K562 (cell line): ENCODE measurements around the gene NUP133. TPM values are rescaled to one million over a fixed set of nuclear protein-coding genes. Genes with fewer than 3 reads are reported as not detected.

Experiments used
- ATAC-seq: fragments of 200-7000 bp; cut with Tn5 transposase; 3 replicates; pipeline ENCODE4 v1.9.1; 2020; ENCODE audit warnings: moderate library complexity
- BruUV-seq: library from RNA; stranded (reverse); fragments of 400-500 nt; replicated peaks from 2 replicates; lab custom pipeline; 2021; lab: Mats Ljungman, UMichigan
- CTCF ChIA-PET: fragments of 300-600 bp; formaldehyde crosslinking; extraction: SDS; loops from one replicate; lab custom pipeline; 2021; ENCODE audit warnings: low intra/inter-chr PET ratio; lab: Yijun Ruan, JAX
- POLR2A ChIA-PET: fragments of 300-600, 350-650 bp; sonication (Branson Sonifier 250); formaldehyde crosslinking; extraction: SDS; loops from one replicate; lab custom pipeline; 2021; ENCODE audit warnings: antibody characterized with exemption, inconsistent platforms; lab: Yijun Ruan, JAX
- DNase-seq, 4 experiments: peaks; one replicate each; pipeline versions ENCODE4 v3.0.0 to v3.0.0-alpha.2; 2011 to 2018; ENCODE audit warnings: low spot score in 3 of 4, mixed read lengths in 3 of 4; ENCODE audit errors: extremely low read depth in 1 of 4
- FAIRE-seq: peaks from 2 replicates; lab custom pipeline; 2011; peaks lifted over from hg19 to GRCh38; lab: Jason Lieb, UNC
- H2AFZ ChIP-seq: 2 replicates; pipeline ENCODE4 v1.6.0; 2011; ENCODE audit warnings: low read depth, low read length, control low read depth, inconsistent platforms
- H3K27ac ChIP-seq: fragments of 200-600 bp; 3 replicates; pipeline ENCODE4 v1.8.0; 2011; ENCODE audit warnings: low read depth, mild to moderate bottlenecking, control low read depth, inconsistent platforms, low read length, moderate library complexity, mixed read lengths; ENCODE audit errors: extremely low read depth
- H3K27me3 ChIP-seq, 2 experiments: fragments of 300-600 bp in 1 of 2; 2 replicates in 1 of 2; 3 replicates in 1 of 2; pipeline versions ENCODE4 v1.6.0 to v1.8.0; 2011; ENCODE audit warnings: inconsistent platforms in 2 of 2, low read length in 2 of 2, mild to moderate bottlenecking in 1 of 2, mixed read lengths in 1 of 2, moderate library complexity in 1 of 2; ENCODE audit not compliant: control insufficient read depth in 2 of 2, insufficient read depth in 2 of 2
- H3K36me3 ChIP-seq: fragments of 300-600 bp; 3 replicates; pipeline ENCODE4 v1.8.0; 2011; ENCODE audit warnings: mild to moderate bottlenecking, low read length, inconsistent platforms; ENCODE audit not compliant: control insufficient read depth, insufficient read depth
- H3K4me1 ChIP-seq, 2 experiments: fragments of 200-600 bp in 1 of 2; replicated peaks in 1 of 2; 2 replicates in 1 of 2; 3 replicates in 1 of 2; pipeline versions ENCODE4 v1.5.1 to v1.8.0; 2011; ENCODE audit warnings: inconsistent platforms in 2 of 2, low read length in 2 of 2, mild to moderate bottlenecking in 1 of 2, mixed read lengths in 1 of 2, moderate library complexity in 1 of 2; ENCODE audit not compliant: control insufficient read depth in 2 of 2, insufficient read depth in 2 of 2
- H3K4me2 ChIP-seq: 2 replicates; pipeline ENCODE4 v1.6.1; 2011; ENCODE audit warnings: low read length, control low read depth, inconsistent platforms, mixed read lengths; ENCODE audit not compliant: insufficient read depth
- H3K4me3 ChIP-seq: fragments of 200-600 bp; sonication (generic), shearing (Covaris generic); 2 replicates; pipeline ENCODE4 v1.5.1; 2016; ENCODE audit warnings: control low read depth, inconsistent platforms
- H3K79me2 ChIP-seq: fragments of 200-600 bp; 3 replicates; pipeline ENCODE4 v1.8.0; 2011; ENCODE audit warnings: low read length, inconsistent platforms; ENCODE audit not compliant: control insufficient read depth, insufficient read depth
- H3K9ac ChIP-seq, 2 experiments: 2 replicates each; pipeline versions ENCODE4 v1.6.0 to v1.6.1; 2011; ENCODE audit warnings: low read depth in 2 of 2, low read length in 2 of 2, control low read depth in 1 of 2, inconsistent platforms in 1 of 2, mild to moderate bottlenecking in 1 of 2, mixed read lengths in 1 of 2; ENCODE audit not compliant: insufficient read depth in 1 of 2
- H3K9me1 ChIP-seq: one replicate; pipeline ENCODE4 v1.6.0; 2011; ENCODE audit warnings: inconsistent platforms, mild to moderate bottlenecking, low read length, moderate library complexity; ENCODE audit not compliant: control insufficient read depth, insufficient read depth
- H3K9me3 ChIP-seq: replicated peaks from 2 replicates; pipeline ENCODE4 v1.5.1; 2011; ENCODE audit warnings: low read depth, low read length, inconsistent platforms; ENCODE audit not compliant: control insufficient read depth, insufficient read depth
- H4K20me1 ChIP-seq: replicated peaks from 2 replicates; pipeline ENCODE4 v1.6.1; 2011; ENCODE audit warnings: low read length, inconsistent platforms, mixed read lengths; ENCODE audit not compliant: control insufficient read depth, insufficient read depth
- ASH1L ChIP-seq: fragments of 450-650 bp; IDR thresholded peaks from 2 replicates; pipeline ENCODE4 v1.6.1; 2018; ENCODE audit warnings: borderline replicate concordance, mild to moderate bottlenecking, low read depth; ENCODE audit not compliant: partially characterized antibody
- CHD2 ChIP-seq: IDR thresholded peaks from 2 replicates; pipeline ENCODE4 v1.6.1; 2011; ENCODE audit warnings: low read depth, low read length
- CREM ChIP-seq: IDR thresholded peaks from 2 replicates; pipeline ENCODE4 v1.6.1; 2014; ENCODE audit warnings: antibody characterized with exemption, low read depth
- E2F3 ChIP-seq: fragments of 250-450 bp; sonication (Bioruptor Pico); IDR thresholded peaks from 2 replicates; pipeline ENCODE4 v1.4.0; 2020; ENCODE audit warnings: mild to moderate bottlenecking
- ESRRA ChIP-seq: fragments of 450-650 bp; IDR thresholded peaks from 2 replicates; pipeline ENCODE4 v1.6.1; 2014; ENCODE audit warnings: low read depth, mild to moderate bottlenecking, moderate library complexity, borderline replicate concordance
- L3MBTL2 ChIP-seq: fragments of 450-650 bp; IDR thresholded peaks from 2 replicates; pipeline ENCODE4 v1.6.1; 2016; ENCODE audit warnings: mild to moderate bottlenecking, moderate library complexity
- MAFG ChIP-seq: fragments of 450-650 bp; conservative IDR thresholded peaks from 2 replicates; pipeline ENCODE4 v1.6.1; 2016; ENCODE audit warnings: missing genetic modification characterization, missing compliant biosample characterization
- MTA3 ChIP-seq: fragments of 450-650 bp; formaldehyde crosslinking; IDR thresholded peaks from 2 replicates; pipeline ENCODE4 v1.6.1; 2017; ENCODE audit warnings: mild to moderate bottlenecking, borderline replicate concordance
- SNRNP70 ChIP-seq: fragments of 200-400 bp; formaldehyde crosslinking; optimal IDR thresholded peaks from 2 replicates; pipeline ENCODE3; 2017; ENCODE audit warnings: low read depth, low read length
- WGBS: fragments of 100-300 bp; shearing (Covaris generic); methylation state at CpG from one replicate; pipeline ENCODE4 v1.1.6; 2016; ENCODE audit warnings: low coverage, mixed read lengths; ENCODE audit not compliant: insufficient coverage; ENCODE audit errors: missing lambda C conversion rate; 5-methylcytosine and 5-hydroxymethylcytosine counted together
- in situ Hi-C: fragments of 300-500 bp; cut with MboI; formaldehyde crosslinking; loops from 4 replicates; pipeline ENCODE4 v1.15.0; 2018; ENCODE audit warnings: inconsistent platforms, mixed read lengths
- intact Hi-C: fragments of 100-400 bp; cut with micrococcal nuclease; formaldehyde crosslinking; loops from 2 replicates; pipeline ENCODE4 v1.14.2; 2022
- polyA plus RNA-seq, 8 experiments: library from polyadenylated mRNA; depleted of rRNA in 4 of 8; stranded (reverse) in 5 of 8; unstranded in 3 of 8; fragments of >200 nt; fragmentation: Nextera tagmentation in 2 of 8; fragmentation: Illumina TruSeq in 1 of 8; extraction: Ambion mirVana in 2 of 8; extraction: Trizol in 1 of 8; gene quantifications; 2 replicates each; pipeline versions ENCODE4 v1.2.1 to v1.2.3, GENCODE V29; 2011 to 2014; ENCODE audit warnings: inconsistent platforms in 1 of 8, missing spikeins in 1 of 8
- small RNA-seq: library from RNA; depleted of rRNA; stranded (forward); fragments of <200 nt; gene quantifications from one replicate; pipeline ENCODE3, GENCODE V24; 2014
- total RNA-seq, 7 experiments: library from RNA; depleted of rRNA in 6 of 7; stranded (reverse); fragments of >200 nt in 6 of 7; fragmentation: Illumina TruSeq in 2 of 7; extraction: Trizol in 2 of 7; gene quantifications; 2 replicates each; pipeline versions ENCODE4 v1.2.1 to v1.2.3, GENCODE V29; 2011 to 2021; ENCODE audit warnings: low replicate concordance in 1 of 7
- TF ChIP-seq, protein P1 (sequence below): fragments of 250-450 bp; sonication (Bioruptor Pico); IDR thresholded peaks from 2 replicates; pipeline ENCODE4 v1.8.0; 2021; ENCODE audit warnings: borderline replicate concordance, mild to moderate bottlenecking, moderate library complexity; ENCODE audit not compliant: poor library complexity, severe bottlenecking
- TF ChIP-seq, protein P2 (sequence below): fragments of 250-450 bp; sonication (Bioruptor Pico); IDR thresholded peaks from 2 replicates; pipeline ENCODE4 v1.8.0; 2022; ENCODE audit warnings: inconsistent platforms
- TF ChIP-seq, protein P3 (sequence below): fragments of 200-800 bp; sonication (Bioruptor generic); IDR thresholded peaks from 2 replicates; pipeline ENCODE4 v1.6.1; 2017; ENCODE audit warnings: missing genetic modification characterization, missing compliant biosample characterization

The NUP133 gene
- total and polyA plus RNA-seq, 9 of the 15 experiments (the other 6 are each of a cell fraction or from before 2014, with no cell fraction given), result 21.7 to 85.1 (median 61.3) TPM

DNA sequence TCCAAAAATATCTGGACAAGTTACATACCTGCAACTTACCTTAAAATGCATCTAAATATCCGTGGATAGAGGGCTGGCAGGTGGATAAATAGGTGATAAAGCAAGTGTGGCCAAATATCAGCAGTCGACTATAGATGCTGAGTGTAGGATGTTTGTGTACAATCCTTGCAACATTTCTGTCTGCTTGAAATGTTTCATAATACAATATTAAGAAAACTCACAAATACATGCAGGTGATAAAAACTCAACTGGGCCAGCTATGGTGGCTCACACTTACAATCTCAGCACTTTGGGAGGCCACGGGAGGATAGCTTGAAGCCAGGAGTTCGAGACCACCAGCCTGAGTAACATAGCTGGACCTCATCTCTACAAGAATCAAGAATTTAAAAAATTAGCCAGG is 115.2 kb downstream of the NUP133 start:
- TF ChIP-seq CHD2 (no peak), SNRNP70 (no peak), ESRRA (no peak), MTA3 (no peak), L3MBTL2 (no peak), ASH1L (no peak), CREM (no peak), MAFG (tag) (no peak), E2F3 (CRISPR knock-in tag) (no peak)
- TF ChIP-seq, protein P1, sequence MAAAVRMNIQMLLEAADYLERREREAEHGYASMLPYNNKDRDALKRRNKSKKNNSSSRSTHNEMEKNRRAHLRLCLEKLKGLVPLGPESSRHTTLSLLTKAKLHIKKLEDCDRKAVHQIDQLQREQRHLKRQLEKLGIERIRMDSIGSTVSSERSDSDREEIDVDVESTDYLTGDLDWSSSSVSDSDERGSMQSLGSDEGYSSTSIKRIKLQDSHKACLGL, result no peak
- TF ChIP-seq, protein P2, sequence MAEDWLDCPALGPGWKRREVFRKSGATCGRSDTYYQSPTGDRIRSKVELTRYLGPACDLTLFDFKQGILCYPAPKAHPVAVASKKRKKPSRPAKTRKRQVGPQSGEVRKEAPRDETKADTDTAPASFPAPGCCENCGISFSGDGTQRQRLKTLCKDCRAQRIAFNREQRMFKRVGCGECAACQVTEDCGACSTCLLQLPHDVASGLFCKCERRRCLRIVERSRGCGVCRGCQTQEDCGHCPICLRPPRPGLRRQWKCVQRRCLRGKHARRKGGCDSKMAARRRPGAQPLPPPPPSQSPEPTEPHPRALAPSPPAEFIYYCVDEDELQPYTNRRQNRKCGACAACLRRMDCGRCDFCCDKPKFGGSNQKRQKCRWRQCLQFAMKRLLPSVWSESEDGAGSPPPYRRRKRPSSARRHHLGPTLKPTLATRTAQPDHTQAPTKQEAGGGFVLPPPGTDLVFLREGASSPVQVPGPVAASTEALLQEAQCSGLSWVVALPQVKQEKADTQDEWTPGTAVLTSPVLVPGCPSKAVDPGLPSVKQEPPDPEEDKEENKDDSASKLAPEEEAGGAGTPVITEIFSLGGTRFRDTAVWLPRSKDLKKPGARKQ (CRISPR knock-in tag), result no peak
- TF ChIP-seq, protein P3, sequence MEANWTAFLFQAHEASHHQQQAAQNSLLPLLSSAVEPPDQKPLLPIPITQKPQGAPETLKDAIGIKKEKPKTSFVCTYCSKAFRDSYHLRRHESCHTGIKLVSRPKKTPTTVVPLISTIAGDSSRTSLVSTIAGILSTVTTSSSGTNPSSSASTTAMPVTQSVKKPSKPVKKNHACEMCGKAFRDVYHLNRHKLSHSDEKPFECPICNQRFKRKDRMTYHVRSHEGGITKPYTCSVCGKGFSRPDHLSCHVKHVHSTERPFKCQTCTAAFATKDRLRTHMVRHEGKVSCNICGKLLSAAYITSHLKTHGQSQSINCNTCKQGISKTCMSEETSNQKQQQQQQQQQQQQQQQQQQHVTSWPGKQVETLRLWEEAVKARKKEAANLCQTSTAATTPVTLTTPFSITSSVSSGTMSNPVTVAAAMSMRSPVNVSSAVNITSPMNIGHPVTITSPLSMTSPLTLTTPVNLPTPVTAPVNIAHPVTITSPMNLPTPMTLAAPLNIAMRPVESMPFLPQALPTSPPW (CRISPR knock-in tag), result no peak
- intact Hi-C loops, result no loop called here
- no peaks in the 10 kb centered on the region for H3K79me2 ChIP-seq
- under 1% methylated on average over 4 of the region's 4 CpGs for WGBS
- H3K9me1 ChIP-seq, result no peaks in the 10 kb centered on the region
- no peaks in the 10 kb centered on the region; a peak in 1 of 5 replicates for H3K4me1 ChIP-seq
- no TSS peak for BruUV-seq
- ATAC-seq, result no peak
- H3K9me3 ChIP-seq, result no peaks in the 10 kb centered on the region
- POLR2A ChIA-PET, result interaction anchor here (1.0 kb wide), 1 partner anchor 33 kb away, joined by 3 read pairs; no protein-coding TSS in a partner anchor
- H3K4me2 ChIP-seq, result no peak overlapping the region
- H3K9ac ChIP-seq, result no peak overlapping the region
- in situ Hi-C loops, result no loop called here
- no peaks in the 10 kb centered on the region for H3K36me3 ChIP-seq
- peaks cover 49 to 66% of the 10 kb centered on the region in 2 experiments for H3K27me3 ChIP-seq
- H3K4me3 ChIP-seq, result no peak overlapping the region
- no peaks in the 10 kb centered on the region for H4K20me1 ChIP-seq
- FAIRE-seq, result no peak
- DNase-seq, result no peak
- CTCF ChIA-PET, result no interaction called here
- H2AFZ ChIP-seq, result no peak overlapping the region
- no peak overlapping the region for H3K27ac ChIP-seq

Small RNA genes lying within 50 kb of the gene (small RNA-seq; reads per million reads assigned to genes)
- gene RN7SKP276 (not detected), gene RNA5SP78 (0.40 reads per million, percentile 11 among the genes with 10 or more reads in this experiment), gene RNU4-21P (not detected)

Other genes starting within 250 kb of the NUP133 start
- gene RAB4A, start 237.2 kb downstream of the NUP133 start, total RNA-seq (2014; rRNA removed), result 33.4 and 58.5 TPM in 2 replicates
- 23.9 and 28.3 TPM in 2 replicates for gene RAB4A, start 237.2 kb downstream of the NUP133 start, total RNA-seq (2014; rRNA removed; fragmentation: Illumina TruSeq; extraction: Trizol)
- gene RAB4A, start 237.2 kb downstream of the NUP133 start, total RNA-seq (2015; rRNA removed; fragmentation: Illumina TruSeq; extraction: Trizol), result 21.9 and 23.2 TPM in 2 replicates
- 61.0 and 68.3 TPM in 2 replicates for gene RAB4A, start 237.2 kb downstream of the NUP133 start, total RNA-seq (2021)
- gene RAB4A, start 237.2 kb downstream of the NUP133 start, polyA plus RNA-seq (2011; rRNA removed), result 33.8 and 35.1 TPM in 2 replicates
- 20.9 and 26.7 TPM in 2 replicates for gene RAB4A, start 237.2 kb downstream of the NUP133 start, polyA plus RNA-seq (2014; fragmentation: Illumina TruSeq; extraction: Trizol)
- gene RAB4A, start 237.2 kb downstream of the NUP133 start, polyA plus RNA-seq (2014; fragmentation: Nextera tagmentation; extraction: Ambion mirVana), result 1 to 10 TPM; 8.3 to 9.7 TPM
- gene RAB4A, start 237.2 kb downstream of the NUP133 start, polyA plus RNA-seq (2014; rRNA removed), result 36.0 and 55.2 TPM in 2 replicates
- gene CCSAP, start 165.3 kb downstream of the NUP133 start, total RNA-seq (2014; rRNA removed), result 7.8 and 8.2 TPM in 2 replicates
- 13.6 and 14.4 TPM in 2 replicates for gene CCSAP, start 165.3 kb downstream of the NUP133 start, total RNA-seq (2014; rRNA removed; fragmentation: Illumina TruSeq; extraction: Trizol)
- 10.7 and 11.2 TPM in 2 replicates for gene CCSAP, start 165.3 kb downstream of the NUP133 start, total RNA-seq (2015; rRNA removed; fragmentation: Illumina TruSeq; extraction: Trizol)
- gene CCSAP, start 165.3 kb downstream of the NUP133 start, total RNA-seq (2021), result 10.3 and 10.5 TPM in 2 replicates
- 15.9 and 18.4 TPM in 2 replicates for gene CCSAP, start 165.3 kb downstream of the NUP133 start, polyA plus RNA-seq (2011; rRNA removed)
- gene CCSAP, start 165.3 kb downstream of the NUP133 start, polyA plus RNA-seq (2014; fragmentation: Illumina TruSeq; extraction: Trizol), result 6.9 and 9.5 TPM in 2 replicates
- gene CCSAP, start 165.3 kb downstream of the NUP133 start, polyA plus RNA-seq (2014; fragmentation: Nextera tagmentation; extraction: Ambion mirVana), result 1 to 10 TPM; 3.6 to 4.3 TPM
- gene CCSAP, start 165.3 kb downstream of the NUP133 start, polyA plus RNA-seq (2014; rRNA removed), result 6.0 and 8.2 TPM in 2 replicates
- gene ACTA1, start 74.2 kb downstream of the NUP133 start, total RNA-seq (2014; rRNA removed), result 0.36 TPM in 1 of 2 replicates, not detected in the other
- not detected in 2 replicates for gene ACTA1, start 74.2 kb downstream of the NUP133 start, total RNA-seq (2014; rRNA removed; fragmentation: Illumina TruSeq; extraction: Trizol)
- 0.15 TPM in 1 of 2 replicates, not detected in the other for gene ACTA1, start 74.2 kb downstream of the NUP133 start, total RNA-seq (2015; rRNA removed; fragmentation: Illumina TruSeq; extraction: Trizol)
- gene ACTA1, start 74.2 kb downstream of the NUP133 start, total RNA-seq (2021), result not detected in 2 replicates
- 0.07 TPM in 1 of 2 replicates, not detected in the other for gene ACTA1, start 74.2 kb downstream of the NUP133 start, polyA plus RNA-seq (2011; rRNA removed)
- gene ACTA1, start 74.2 kb downstream of the NUP133 start, polyA plus RNA-seq (2014; fragmentation: Illumina TruSeq; extraction: Trizol), result 0.07 TPM in 1 of 2 replicates, not detected in the other
- gene ACTA1, start 74.2 kb downstream of the NUP133 start, polyA plus RNA-seq (2014; fragmentation: Nextera tagmentation; extraction: Ambion mirVana), result not detected
- not detected in 2 replicates for gene ACTA1, start 74.2 kb downstream of the NUP133 start, polyA plus RNA-seq (2014; rRNA removed)
- 42.2 and 46.7 TPM in 2 replicates for gene ABCB10, start 50.4 kb upstream of the NUP133 start, total RNA-seq (2014; rRNA removed)
- 54.8 and 59.3 TPM in 2 replicates for gene ABCB10, start 50.4 kb upstream of the NUP133 start, total RNA-seq (2014; rRNA removed; fragmentation: Illumina TruSeq; extraction: Trizol)
- 27.4 and 28.5 TPM in 2 replicates for gene ABCB10, start 50.4 kb upstream of the NUP133 start, total RNA-seq (2015; rRNA removed; fragmentation: Illumina TruSeq; extraction: Trizol)
- 51.8 and 53.6 TPM in 2 replicates for gene ABCB10, start 50.4 kb upstream of the NUP133 start, total RNA-seq (2021)
- 43.2 and 45.8 TPM in 2 replicates for gene ABCB10, start 50.4 kb upstream of the NUP133 start, polyA plus RNA-seq (2011; rRNA removed)
- 32.5 and 36.4 TPM in 2 replicates for gene ABCB10, start 50.4 kb upstream of the NUP133 start, polyA plus RNA-seq (2014; fragmentation: Illumina TruSeq; extraction: Trizol)
- 10 to 100 TPM; 12.4 to 16.5 TPM for gene ABCB10, start 50.4 kb upstream of the NUP133 start, polyA plus RNA-seq (2014; fragmentation: Nextera tagmentation; extraction: Ambion mirVana)
- 29.1 and 29.3 TPM in 2 replicates for gene ABCB10, start 50.4 kb upstream of the NUP133 start, polyA plus RNA-seq (2014; rRNA removed)
- 19.3 and 22.1 TPM in 2 replicates for gene TAF5L, start 117.8 kb upstream of the NUP133 start, total RNA-seq (2014; rRNA removed)
- gene TAF5L, start 117.8 kb upstream of the NUP133 start, total RNA-seq (2014; rRNA removed; fragmentation: Illumina TruSeq; extraction: Trizol), result 23.3 and 23.7 TPM in 2 replicates
- 23.8 and 25.9 TPM in 2 replicates for gene TAF5L, start 117.8 kb upstream of the NUP133 start, total RNA-seq (2015; rRNA removed; fragmentation: Illumina TruSeq; extraction: Trizol)
- gene TAF5L, start 117.8 kb upstream of the NUP133 start, total RNA-seq (2021), result 26.2 and 28.0 TPM in 2 replicates
- gene TAF5L, start 117.8 kb upstream of the NUP133 start, polyA plus RNA-seq (2011; rRNA removed), result 27.6 and 34.2 TPM in 2 replicates
- 32.5 and 33.6 TPM in 2 replicates for gene TAF5L, start 117.8 kb upstream of the NUP133 start, polyA plus RNA-seq (2014; fragmentation: Illumina TruSeq; extraction: Trizol)
- gene TAF5L, start 117.8 kb upstream of the NUP133 start, polyA plus RNA-seq (2014; fragmentation: Nextera tagmentation; extraction: Ambion mirVana), result 1 to 10 TPM; 2.2 to 3.2 TPM
- gene TAF5L, start 117.8 kb upstream of the NUP133 start, polyA plus RNA-seq (2014; rRNA removed), result 23.2 and 27.0 TPM in 2 replicates
- gene URB2, start 117.9 kb upstream of the NUP133 start, total RNA-seq (2014; rRNA removed), result 21.3 and 25.6 TPM in 2 replicates
- gene URB2, start 117.9 kb upstream of the NUP133 start, total RNA-seq (2014; rRNA removed; fragmentation: Illumina TruSeq; extraction: Trizol), result 23.2 and 25.2 TPM in 2 replicates
- gene URB2, start 117.9 kb upstream of the NUP133 start, total RNA-seq (2015; rRNA removed; fragmentation: Illumina TruSeq; extraction: Trizol), result 28.0 and 28.3 TPM in 2 replicates
- 27.6 and 31.3 TPM in 2 replicates for gene URB2, start 117.9 kb upstream of the NUP133 start, total RNA-seq (2021)
- 15.0 and 19.0 TPM in 2 replicates for gene URB2, start 117.9 kb upstream of the NUP133 start, polyA plus RNA-seq (2011; rRNA removed)
- gene URB2, start 117.9 kb upstream of the NUP133 start, polyA plus RNA-seq (2014; fragmentation: Illumina TruSeq; extraction: Trizol), result 17.9 and 18.3 TPM in 2 replicates
- 1 to 10 TPM; 2.8 to 3.8 TPM for gene URB2, start 117.9 kb upstream of the NUP133 start, polyA plus RNA-seq (2014; fragmentation: Nextera tagmentation; extraction: Ambion mirVana)
- 12.9 and 14.7 TPM in 2 replicates for gene URB2, start 117.9 kb upstream of the NUP133 start, polyA plus RNA-seq (2014; rRNA removed)